Neural cell (in vitro differentiated cells): ENCODE data around the gene NRN1.

Experiments used
- CTCF ChIP-seq: fragments of 450-650 bp; IDR thresholded peaks from 2 replicates; pipeline ENCODE4 v1.5.1; 2014; ENCODE audit warnings: antibody characterized with exemption, mild to moderate bottlenecking, moderate library complexity; ENCODE audit not compliant: poor library complexity, severe bottlenecking
- EP300 ChIP-seq: fragments of 450-650 bp; conservative IDR thresholded peaks from 2 replicates; pipeline ENCODE4 v1.6.1; 2014; ENCODE audit warnings: antibody characterized with exemption, mild to moderate bottlenecking, moderate library complexity; ENCODE audit not compliant: poor library complexity, severe bottlenecking
- EZH2 ChIP-seq: fragments of 200-600, 300-800 bp; shearing (Covaris generic), sonication (generic); IDR thresholded peaks from 2 replicates; pipeline ENCODE4 v1.6.1; 2014; ENCODE audit warnings: antibody characterized with exemption, low read length, borderline replicate concordance, mild to moderate bottlenecking; ENCODE audit not compliant: insufficient read depth, poor library complexity, severe bottlenecking
- POLR2AphosphoS5 ChIP-seq: IDR thresholded peaks from 2 replicates; pipeline ENCODE4 v1.6.1; 2012
- RAD21 ChIP-seq: fragments of 450-650 bp; conservative IDR thresholded peaks from 2 replicates; pipeline ENCODE4 v1.6.1; 2014; ENCODE audit warnings: antibody characterized with exemption, mild to moderate bottlenecking, moderate library complexity
- REST ChIP-seq: IDR thresholded peaks from 2 replicates; pipeline ENCODE4 v1.6.1; 2012; ENCODE audit warnings: borderline replicate concordance

- TF ChIP-seq REST: no peak
- TF ChIP-seq CTCF: no peak
- TF ChIP-seq EP300: no peak
- TF ChIP-seq EZH2: no peak
- TF ChIP-seq POLR2AphosphoS5: no peak
- no peak for TF ChIP-seq RAD21
These were observed 19.0 kb upstream of the NRN1 start for GRCh38 chr6:6025736-6026135.
